PC-3 (cell line): ENCODE measurements around the gene NHP2.

Experiments used
- CTCF ChIP-seq: fragments of 300-600 bp; sonication (generic); conservative IDR thresholded peaks from 2 replicates; pipeline ENCODE4 v1.5.1; 2017; ENCODE audit warnings: antibody characterized with exemption, low read depth, mild to moderate bottlenecking, low read length
- EZH2phosphoT487 ChIP-seq: fragments of 300-600 bp; sonication (generic); IDR thresholded peaks from 2 replicates; pipeline ENCODE4 v1.6.1; 2018; ENCODE audit warnings: mild to moderate bottlenecking, antibody characterized with exemption, low read length, borderline replicate concordance

DNA sequence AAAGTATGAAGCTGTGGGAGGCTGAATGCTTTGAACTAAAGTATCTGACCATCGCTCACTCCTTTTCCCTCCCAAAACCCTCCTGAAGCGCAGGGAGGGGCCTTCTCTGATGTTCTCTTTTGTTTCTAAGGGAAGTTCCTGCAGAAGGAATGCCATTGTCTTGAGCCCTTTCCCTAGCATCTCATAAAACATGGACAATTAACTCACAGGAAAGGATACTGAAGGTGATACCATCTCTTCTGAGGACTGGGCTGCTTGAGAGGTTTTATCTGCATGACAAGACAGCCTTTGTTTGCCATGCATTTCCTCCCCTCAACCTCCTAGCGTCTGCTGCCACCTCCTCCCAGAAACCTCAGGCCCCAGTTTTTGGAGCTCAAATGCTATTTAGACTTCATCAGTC is 27.1 kb downstream of the NHP2 start:
- TF ChIP-seq CTCF: no peak
- no peak for TF ChIP-seq EZH2phosphoT487
